ENCODE measurements around the gene GNA12.
"Not testable (repeated sequence)": the region's sequence is repeated elsewhere in the genome, so short reads cannot be mapped to it uniquely, and the experiment has no call there.

The GNA12 gene

GRCh38 chr7:2856388-2857169 is 12.5 kb upstream of the GNA12 start:
- DNase-seq, result no peak
- H3K4me1 ChIP-seq (ENCODE audit: insufficient read depth, low read length), result no peaks in the 10 kb centered on the region

GRCh38 chr7:2855386-2855785 is 11.3 kb upstream of the GNA12 start:
- no peak overlapping the region for H2AFZ ChIP-seq (ENCODE audit: low read depth, low read length)
- H3K27ac ChIP-seq (ENCODE audit: low read length), result no peak overlapping the region
- H3K9me3 ChIP-seq (ENCODE audit: insufficient read depth, low read length, severe bottlenecking), result no peaks in the 10 kb centered on the region
- no peak overlapping the region for H3K4me3 ChIP-seq (ENCODE audit: low read depth in 1 of 2, low read length in 2 of 2)
- DNase-seq (no peak), ATAC-seq (ENCODE audit: insufficient read depth, low read depth) (no peak)
- no peak overlapping the region for H3K9ac ChIP-seq (ENCODE audit: low read depth, low read length)
- TF ChIP-seq EZH2 (IDR thresholded peaks at IDR 0.05; ENCODE audit: borderline replicate concordance, low read depth, low read length, severe bottlenecking), result no peak
- TF ChIP-seq, protein P1, sequence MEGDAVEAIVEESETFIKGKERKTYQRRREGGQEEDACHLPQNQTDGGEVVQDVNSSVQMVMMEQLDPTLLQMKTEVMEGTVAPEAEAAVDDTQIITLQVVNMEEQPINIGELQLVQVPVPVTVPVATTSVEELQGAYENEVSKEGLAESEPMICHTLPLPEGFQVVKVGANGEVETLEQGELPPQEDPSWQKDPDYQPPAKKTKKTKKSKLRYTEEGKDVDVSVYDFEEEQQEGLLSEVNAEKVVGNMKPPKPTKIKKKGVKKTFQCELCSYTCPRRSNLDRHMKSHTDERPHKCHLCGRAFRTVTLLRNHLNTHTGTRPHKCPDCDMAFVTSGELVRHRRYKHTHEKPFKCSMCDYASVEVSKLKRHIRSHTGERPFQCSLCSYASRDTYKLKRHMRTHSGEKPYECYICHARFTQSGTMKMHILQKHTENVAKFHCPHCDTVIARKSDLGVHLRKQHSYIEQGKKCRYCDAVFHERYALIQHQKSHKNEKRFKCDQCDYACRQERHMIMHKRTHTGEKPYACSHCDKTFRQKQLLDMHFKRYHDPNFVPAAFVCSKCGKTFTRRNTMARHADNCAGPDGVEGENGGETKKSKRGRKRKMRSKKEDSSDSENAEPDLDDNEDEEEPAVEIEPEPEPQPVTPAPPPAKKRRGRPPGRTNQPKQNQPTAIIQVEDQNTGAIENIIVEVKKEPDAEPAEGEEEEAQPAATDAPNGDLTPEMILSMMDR (IDR thresholded peaks at IDR 0.05; ENCODE audit: borderline replicate concordance, extremely low read depth, low read length, poor library complexity, severe bottlenecking), result no peak
- H3K4me1 ChIP-seq (ENCODE audit: insufficient read depth, low read length), result no peaks in the 10 kb centered on the region
- H3K27me3 ChIP-seq (ENCODE audit: insufficient read depth, low read length, poor library complexity), result no peaks in the 10 kb centered on the region
- no peak overlapping the region for H3K4me2 ChIP-seq (ENCODE audit: insufficient read depth, low read length)
- no peaks in the 10 kb centered on the region for H3K36me3 ChIP-seq (ENCODE audit: insufficient read depth, low read length)
- H4K20me1 ChIP-seq (ENCODE audit: insufficient read depth, low read length), result no peaks in the 10 kb centered on the region
- no peaks in the 10 kb centered on the region for H3K79me2 ChIP-seq (ENCODE audit: insufficient read depth, low read length)

More at GRCh38 chr7:2856388-2857169, 12.5 kb upstream of the GNA12 start:
- no peak overlapping the region for H3K9ac ChIP-seq (ENCODE audit: low read depth, low read length)
- no peaks in the 10 kb centered on the region for H3K36me3 ChIP-seq (ENCODE audit: insufficient read depth, low read length)
- ATAC-seq (ENCODE audit: insufficient read depth, low read depth), result no peak
- H3K27me3 ChIP-seq (ENCODE audit: insufficient read depth, low read length, poor library complexity), result no peaks in the 10 kb centered on the region
- TF ChIP-seq EZH2 (IDR thresholded peaks at IDR 0.05; ENCODE audit: borderline replicate concordance, low read depth, low read length, severe bottlenecking), result no peak
- TF ChIP-seq, protein P1 (IDR thresholded peaks at IDR 0.05; ENCODE audit: borderline replicate concordance, extremely low read depth, low read length, poor library complexity, severe bottlenecking), result no peak
- H3K4me2 ChIP-seq (ENCODE audit: insufficient read depth, low read length), result no peak overlapping the region
- no peak overlapping the region for H3K4me3 ChIP-seq (ENCODE audit: low read depth in 1 of 2, low read length in 2 of 2)
- H3K27ac ChIP-seq (ENCODE audit: low read length), result no peak overlapping the region
- H3K79me2 ChIP-seq (ENCODE audit: insufficient read depth, low read length), result no peaks in the 10 kb centered on the region
- H3K9me3 ChIP-seq (ENCODE audit: insufficient read depth, low read length, severe bottlenecking), result no peaks in the 10 kb centered on the region
- H4K20me1 ChIP-seq (ENCODE audit: insufficient read depth, low read length), result no peaks in the 10 kb centered on the region
- no peak overlapping the region for H2AFZ ChIP-seq (ENCODE audit: low read depth, low read length)

DNA sequence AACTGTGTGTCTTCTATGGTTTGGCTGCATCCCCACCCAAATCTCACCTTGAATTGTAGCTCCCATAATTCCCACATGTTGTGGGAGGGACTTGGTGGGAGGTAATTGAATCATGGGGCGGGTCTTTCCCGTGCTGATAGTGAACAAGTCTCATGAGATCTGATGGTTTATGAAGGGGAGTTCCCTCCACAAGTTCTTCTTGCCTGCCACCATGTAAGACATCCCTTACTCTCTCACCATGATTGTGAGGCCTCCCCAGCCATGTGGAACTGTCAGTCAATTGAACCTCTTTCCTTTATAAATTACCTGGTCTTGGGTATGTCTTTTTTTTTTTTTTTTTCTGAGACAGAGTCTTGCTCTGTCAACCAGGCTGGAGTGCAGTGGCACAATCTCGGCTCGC is 9.4 kb upstream of the GNA12 start:
- not testable (repeated sequence) for DNase-seq

DNA sequence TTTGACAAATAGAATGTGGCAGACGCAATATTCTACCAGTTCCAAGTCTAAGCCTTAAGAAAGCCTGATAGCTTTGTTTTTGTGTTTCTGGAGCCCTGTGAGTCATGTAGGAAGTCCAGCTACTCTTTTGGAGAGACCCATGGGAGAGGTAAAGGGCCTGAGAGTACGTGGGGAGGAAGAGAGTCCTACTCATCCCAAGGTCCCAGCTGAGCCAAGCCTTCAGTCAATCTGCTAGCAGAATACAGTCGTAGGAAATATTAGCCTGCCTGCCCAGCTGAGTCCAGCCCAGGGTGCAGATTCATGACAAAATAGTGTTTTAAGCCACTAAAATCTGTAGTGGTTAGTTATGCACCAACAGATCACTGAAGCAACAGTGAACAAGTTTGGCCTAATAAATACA is 9.0 kb upstream of the GNA12 start:
- no peaks in the 10 kb centered on the region for H3K9me3 ChIP-seq (ENCODE audit: insufficient read depth, low read length, severe bottlenecking)
- no peaks in the 10 kb centered on the region for H3K27me3 ChIP-seq (ENCODE audit: insufficient read depth, low read length, poor library complexity)
- no peak overlapping the region for H3K4me3 ChIP-seq (ENCODE audit: low read depth in 1 of 2, low read length in 2 of 2)
- no peaks in the 10 kb centered on the region for H3K36me3 ChIP-seq (ENCODE audit: insufficient read depth, low read length)
- H2AFZ ChIP-seq (ENCODE audit: low read depth, low read length), result no peak overlapping the region
- H3K9ac ChIP-seq (ENCODE audit: low read depth, low read length), result no peak overlapping the region
- H3K4me2 ChIP-seq (ENCODE audit: insufficient read depth, low read length), result no peak overlapping the region
- TF ChIP-seq, protein P1 (IDR thresholded peaks at IDR 0.05; ENCODE audit: borderline replicate concordance, extremely low read depth, low read length, poor library complexity, severe bottlenecking), result no peak
- no peak for TF ChIP-seq EZH2 (IDR thresholded peaks at IDR 0.05; ENCODE audit: borderline replicate concordance, low read depth, low read length, severe bottlenecking)
- no peaks in the 10 kb centered on the region for H4K20me1 ChIP-seq (ENCODE audit: insufficient read depth, low read length)
- H3K27ac ChIP-seq (ENCODE audit: low read length), result no peak overlapping the region
- ATAC-seq (ENCODE audit: insufficient read depth, low read depth), result no peak
- DNase-seq, result no peak
- H3K4me1 ChIP-seq (ENCODE audit: insufficient read depth, low read length), result no peaks in the 10 kb centered on the region
- no peaks in the 10 kb centered on the region for H3K79me2 ChIP-seq (ENCODE audit: insufficient read depth, low read length)

More for the DNA sequence above, 9.4 kb upstream of the GNA12 start:
- not testable (repeated sequence) for H4K20me1 ChIP-seq (ENCODE audit: insufficient read depth, low read length); ATAC-seq (ENCODE audit: insufficient read depth, low read depth); H3K27ac ChIP-seq (ENCODE audit: low read length); H2AFZ ChIP-seq (ENCODE audit: low read depth, low read length); H3K4me1 ChIP-seq (ENCODE audit: insufficient read depth, low read length); H3K79me2 ChIP-seq (ENCODE audit: insufficient read depth, low read length); H3K27me3 ChIP-seq (ENCODE audit: insufficient read depth, low read length, poor library complexity); H3K4me3 ChIP-seq (ENCODE audit: low read depth in 1 of 2, low read length in 2 of 2); H3K9ac ChIP-seq (ENCODE audit: low read depth, low read length); H3K4me2 ChIP-seq (ENCODE audit: insufficient read depth, low read length); H3K36me3 ChIP-seq (ENCODE audit: insufficient read depth, low read length); H3K9me3 ChIP-seq (ENCODE audit: insufficient read depth, low read length, severe bottlenecking)

Measured in DND-41 (cell line).